Right renal pelvis (tissue), 4 donors: ENCODE results near the gene SUSD1. TPM values are rescaled to one million over a fixed set of nuclear protein-coding genes. Genes with fewer than 3 reads are reported as not detected.

ENCODE experiments used
- DNase-seq, 4 donors: peaks; one replicate each; pipeline ENCODE4 v3.0.0-alpha.2; 2013; ENCODE audit warnings: low read depth in 4 of 4, low spot score in 3 of 4, missing footprints in 1 of 4
- polyA plus RNA-seq, 4 donors: library from polyadenylated mRNA; unstranded; fragments of 120-200 nt; gene quantifications; one replicate each; pipeline ENCODE4 v1.2.1, GENCODE V29; 2013; ENCODE audit not compliant: insufficient read length in 4 of 4

SUSD1 gene
- polyA plus RNA-seq, 4 donors, result 28.2 to 41.1 (median 33.2) TPM

DNA sequence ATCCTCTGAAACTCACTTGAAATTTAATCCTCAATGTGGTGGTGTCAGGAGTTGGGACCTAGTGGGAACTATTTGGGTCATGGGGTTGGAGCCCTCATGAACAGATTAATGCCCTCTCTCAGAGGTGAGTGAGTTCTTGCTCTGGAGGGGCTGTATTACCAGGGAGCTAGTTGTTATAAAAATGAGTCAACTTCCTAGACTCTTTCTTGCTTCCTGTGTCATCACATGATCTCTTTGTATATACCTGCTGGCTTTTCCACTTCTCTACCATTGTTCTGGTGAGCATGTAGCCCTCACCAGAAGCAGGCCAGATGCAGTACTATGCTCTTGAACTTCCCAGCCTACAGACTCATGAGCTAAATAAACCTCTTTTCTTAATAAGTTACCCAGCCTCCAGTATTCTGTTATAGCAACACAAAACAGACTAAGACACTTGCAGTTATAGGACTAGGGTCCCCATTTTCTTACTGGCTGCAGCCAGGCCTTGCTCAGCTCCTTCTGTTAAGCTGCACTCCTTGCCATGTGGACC lies 127.5 kb downstream of the SUSD1 start:
- no peak for DNase-seq

DNA sequence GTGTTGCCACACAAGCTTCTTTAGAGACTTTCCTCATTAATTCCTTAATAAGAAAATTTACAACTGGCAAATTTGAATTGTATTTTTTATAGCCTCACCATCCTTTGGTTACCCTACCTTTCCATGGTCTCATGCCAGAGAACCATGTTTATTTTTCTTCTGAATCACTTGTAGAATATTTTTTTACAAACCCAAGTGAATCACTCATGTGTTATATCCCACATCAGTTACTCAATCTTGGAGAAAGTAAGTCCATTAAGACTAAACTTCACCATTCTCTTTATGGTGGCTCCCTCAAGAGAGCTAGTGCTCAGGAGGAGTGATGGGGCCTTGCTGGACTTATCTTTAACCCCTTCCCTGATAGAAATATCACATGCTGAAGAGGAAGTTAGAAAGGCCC lies 128.9 kb downstream of the SUSD1 start:
- no peak for DNase-seq

- DNase-seq, result no peak
Observed at GRCh38 chr9:112044881-112045280, 130.2 kb downstream of the SUSD1 start.

DNA sequence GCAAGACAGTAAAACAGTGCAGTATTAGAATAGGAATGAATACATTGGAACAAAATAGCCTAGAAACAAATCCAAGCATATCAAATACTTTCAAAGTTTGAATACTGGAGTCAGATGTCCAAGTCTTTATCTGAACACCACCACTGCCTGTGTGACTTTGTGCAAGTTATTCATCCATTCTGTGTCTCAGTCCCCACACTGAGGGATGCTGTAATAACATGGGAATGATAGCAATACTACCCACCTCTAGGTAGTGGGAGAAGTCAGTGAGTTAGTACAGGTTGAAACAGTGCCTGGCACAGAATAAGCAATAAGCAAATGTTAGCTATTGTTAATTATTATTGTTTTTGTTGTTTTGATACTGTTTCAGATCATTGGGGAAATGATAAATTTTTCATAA lies 130.9 kb downstream of the SUSD1 start:
- DNase-seq, result no peak

DNA sequence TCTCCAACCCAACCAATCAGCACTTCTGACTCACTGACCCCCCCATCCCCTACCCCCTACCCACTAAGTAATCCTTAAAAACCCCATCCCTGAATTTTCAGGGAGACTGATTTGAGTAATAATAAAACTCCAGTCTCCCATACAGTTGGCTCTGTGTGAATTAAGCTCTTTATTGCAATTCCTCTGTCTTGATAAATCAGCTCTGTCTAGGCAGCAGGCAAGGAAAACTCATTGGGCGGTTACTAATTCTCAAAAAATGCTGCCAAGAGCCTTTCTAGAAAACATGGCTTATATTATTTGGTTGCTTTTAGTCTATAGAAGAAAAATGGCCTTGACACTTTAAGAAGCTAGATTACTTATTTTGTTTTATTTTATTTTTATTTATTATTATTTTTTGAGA lies 131.7 kb downstream of the SUSD1 start:
- DNase-seq, result no peak

DNA sequence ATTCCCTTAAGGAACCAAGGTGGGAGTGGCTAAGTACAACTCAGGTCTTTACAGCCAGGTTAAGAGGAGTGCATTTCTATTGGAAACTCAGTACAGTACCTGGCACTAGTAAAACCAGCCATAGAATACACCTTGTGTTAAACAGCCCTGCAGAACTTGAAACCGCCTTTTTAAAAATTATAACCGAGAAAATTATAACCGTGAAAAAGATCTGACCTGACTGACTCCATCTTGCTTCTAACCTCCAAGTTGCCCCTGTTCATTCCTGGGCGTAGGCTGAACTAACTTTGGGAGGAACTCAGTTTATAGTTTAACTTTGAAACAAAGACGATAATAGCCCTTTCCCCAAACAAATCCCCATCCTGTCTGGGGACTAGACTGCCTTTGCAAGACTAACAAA lies 132.3 kb downstream of the SUSD1 start:
- no peak for DNase-seq

DNA sequence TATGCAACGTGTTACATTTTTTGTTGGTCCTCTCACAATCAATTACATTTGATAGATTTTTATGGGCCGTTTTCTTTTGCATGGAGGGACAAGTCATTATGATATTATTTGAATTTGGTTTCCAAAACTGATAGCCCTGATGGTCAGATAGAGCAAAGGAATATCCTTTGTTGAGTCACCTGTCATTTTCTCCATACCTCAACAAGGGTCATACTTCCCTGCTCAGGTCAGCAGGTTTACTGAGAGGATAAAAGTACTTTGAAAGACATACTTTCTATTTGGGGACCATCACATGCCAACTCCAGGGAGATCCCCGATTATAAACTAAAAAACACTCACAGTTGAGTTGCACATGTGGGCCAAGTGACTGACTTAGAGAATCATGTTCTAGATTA lies 132.9 kb downstream of the SUSD1 start:
- no peak for DNase-seq

- no peak for DNase-seq
Observed at GRCh38 chr9:112041536-112042243, 133.4 kb downstream of the SUSD1 start.

GRCh38 chr9:112041199-112041535 lies 133.9 kb downstream of the SUSD1 start:
- DNase-seq, result no peak

GRCh38 chr9:112038017-112038408 lies 137.1 kb downstream of the SUSD1 start:
- DNase-seq, result no peak

DNA sequence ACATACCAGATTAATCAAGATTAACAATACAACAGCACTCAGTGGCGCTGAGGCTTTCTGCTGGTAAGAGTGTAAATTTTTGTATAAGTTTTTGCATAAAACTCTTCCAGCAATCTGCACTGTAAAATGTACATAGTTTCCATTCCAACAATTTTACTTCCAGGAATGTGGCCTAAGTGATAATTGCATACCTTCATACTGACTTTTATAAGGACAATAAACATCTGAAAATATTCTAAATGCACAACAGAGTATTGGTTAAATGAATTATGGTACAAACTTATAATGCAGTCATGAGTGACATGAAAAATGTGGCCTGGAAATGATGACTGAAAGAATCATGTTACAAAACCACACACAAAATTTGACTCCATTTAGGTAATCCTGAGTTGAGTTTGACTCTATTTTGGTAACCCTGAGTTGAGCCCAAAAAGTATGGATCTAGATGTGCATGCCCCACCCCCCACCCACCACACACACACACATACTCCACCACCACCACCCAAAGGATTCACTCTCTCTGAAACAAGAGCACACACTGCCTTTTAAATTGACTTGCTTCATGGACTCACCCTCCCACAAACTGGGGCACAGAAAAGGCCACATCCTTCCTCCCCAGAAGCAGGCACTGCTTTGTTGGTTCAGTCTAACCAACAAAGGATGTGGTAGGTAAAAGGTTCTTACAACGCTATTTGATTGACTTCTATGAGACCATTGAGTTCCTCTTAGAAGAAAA lies 137.6 kb downstream of the SUSD1 start:
- DNase-seq, result no peak

DNA sequence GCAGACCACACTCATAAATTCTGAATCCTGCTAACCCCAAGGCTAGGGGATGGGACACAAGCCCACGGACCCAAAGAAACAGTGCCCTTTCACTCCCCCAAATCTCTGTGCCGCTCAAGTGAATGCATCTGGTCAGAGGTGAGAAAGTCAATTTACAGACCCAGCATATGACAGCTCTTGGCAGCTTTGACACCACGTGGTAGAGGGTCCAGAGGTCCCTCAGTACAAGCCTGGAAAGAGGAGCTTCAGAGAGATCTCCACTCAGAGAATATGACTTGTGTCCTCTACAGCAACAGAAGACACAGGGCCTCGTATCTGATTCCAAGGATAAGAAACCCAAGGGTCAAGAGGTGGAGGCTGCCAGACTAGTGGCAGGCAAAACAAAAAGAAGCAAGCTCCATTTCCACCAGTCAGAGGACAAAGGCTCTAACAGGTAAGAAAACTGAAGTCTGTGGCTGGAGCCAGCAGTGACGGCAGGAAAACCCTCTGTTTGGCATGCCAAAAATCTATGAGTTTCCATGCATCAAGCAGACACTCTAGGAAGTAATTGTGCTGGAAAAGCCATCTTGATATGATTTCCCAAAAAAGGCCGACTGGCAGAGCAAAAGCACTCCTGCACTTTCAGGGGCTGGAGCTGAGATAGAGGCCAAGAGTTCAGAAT lies 139.8 kb downstream of the SUSD1 start:
- no peak for DNase-seq

DNA sequence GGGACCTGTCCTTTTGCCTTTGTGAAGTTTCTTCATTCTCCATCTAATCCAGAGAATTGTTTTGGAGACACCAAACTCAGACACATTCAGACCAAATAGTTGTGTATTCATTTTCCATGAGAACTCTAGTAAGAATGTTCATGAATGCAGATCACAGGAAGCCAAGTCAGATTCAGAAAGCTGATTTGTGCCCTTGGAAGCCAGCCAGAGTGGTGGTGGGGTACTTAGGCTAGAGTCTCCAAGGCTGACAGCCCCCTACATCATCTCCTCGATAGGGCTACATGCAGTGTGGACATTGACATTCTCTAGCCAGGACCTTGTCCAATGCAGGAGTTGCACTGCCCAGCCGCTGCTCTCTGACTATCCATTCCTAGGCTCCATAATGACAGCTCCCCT lies 140.9 kb downstream of the SUSD1 start:
- no peak for DNase-seq

GRCh38 chr9:112033237-112034215 lies 141.6 kb downstream of the SUSD1 start:
- no peak for DNase-seq

DNA sequence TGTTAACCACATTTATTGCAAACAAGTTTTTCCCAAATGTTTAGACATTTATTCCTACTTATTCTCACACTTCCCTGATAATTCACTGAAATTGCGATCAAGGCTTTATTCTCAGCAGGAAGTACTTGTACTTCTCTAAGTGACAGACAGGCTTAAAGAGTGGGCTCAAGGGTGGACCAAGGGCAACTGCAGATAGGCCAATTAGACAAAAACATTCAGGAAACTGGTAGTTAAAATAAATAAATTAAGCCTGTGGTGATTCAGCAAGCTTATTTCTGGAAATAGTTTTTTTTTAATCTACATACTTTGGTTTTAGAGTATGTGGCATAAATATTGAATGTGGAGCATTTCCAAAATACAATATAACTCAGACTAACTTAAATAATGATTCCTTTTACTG lies 142.4 kb downstream of the SUSD1 start:
- no peak for DNase-seq

DNA sequence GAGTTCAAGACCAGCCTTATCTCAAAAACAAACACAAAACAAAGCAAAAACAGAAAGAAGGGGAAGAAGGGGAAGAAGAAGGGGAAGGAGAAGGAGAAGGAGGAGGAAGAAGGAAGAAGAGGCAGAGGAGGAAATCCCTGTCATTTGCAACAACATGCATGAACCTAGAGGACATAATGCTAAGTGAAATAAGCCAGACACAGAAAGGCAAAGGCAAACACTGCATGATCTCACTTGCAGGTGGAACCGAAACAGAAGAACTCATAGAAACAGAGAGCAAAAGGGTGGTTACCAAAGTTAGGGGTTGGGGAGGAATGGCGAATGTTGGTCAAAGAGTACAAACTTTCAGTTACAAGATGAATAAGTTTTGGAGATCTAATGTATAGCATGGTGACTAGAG lies 143.1 kb downstream of the SUSD1 start:
- DNase-seq, result no peak

GRCh38 chr9:112031400-112031799 lies 143.7 kb downstream of the SUSD1 start:
- DNase-seq, result no peak

- DNase-seq, result no peak
Observed at GRCh38 chr9:112029921-112030444, 145.1 kb downstream of the SUSD1 start.

DNA sequence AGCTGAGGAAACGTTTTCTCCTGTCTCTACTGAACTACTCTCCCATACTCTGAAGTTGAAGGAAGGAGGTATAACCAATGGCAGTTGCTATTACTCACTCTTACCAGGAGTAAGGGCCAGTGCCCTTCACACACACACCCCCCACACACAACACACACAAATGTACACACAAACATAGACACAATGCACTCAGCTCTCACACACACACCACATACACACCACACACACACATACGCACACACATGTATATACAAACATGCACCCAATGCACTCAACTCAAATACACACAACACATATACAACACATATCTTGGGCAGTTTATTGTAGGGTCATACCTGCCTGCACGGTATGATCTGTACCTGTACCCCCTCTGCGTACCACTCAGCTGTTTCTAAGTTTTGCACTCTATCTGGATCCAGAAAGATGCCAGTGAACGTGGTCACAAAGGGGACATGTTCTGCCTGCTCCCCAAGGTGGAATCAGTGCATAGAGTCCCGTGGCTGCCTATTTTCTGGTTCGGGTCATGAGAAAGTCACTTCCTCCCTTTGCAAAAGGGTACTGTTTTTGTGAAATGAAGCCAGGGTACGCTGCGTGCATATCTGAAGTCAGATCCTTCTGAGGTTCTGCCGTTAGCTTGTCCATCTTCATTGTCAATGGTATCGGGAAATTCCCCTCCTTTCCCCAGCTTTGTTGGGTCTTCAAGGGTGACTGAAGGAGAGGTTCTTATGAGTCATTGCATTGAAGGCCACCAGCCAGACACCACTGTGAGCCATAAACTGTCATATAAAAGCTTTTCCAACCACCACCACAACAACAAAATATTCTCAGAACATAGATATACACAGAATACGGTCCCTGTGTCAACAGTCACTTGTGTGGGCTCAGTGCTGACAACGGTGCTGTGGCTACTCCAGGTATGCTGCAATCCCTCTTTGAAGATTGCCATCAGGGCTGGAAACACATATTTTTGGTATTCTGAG lies 146.6 kb downstream of the SUSD1 start:
- DNase-seq, result no peak
